Measurements from ENCODE around the gene SLC39A3. TPM values are rescaled to one million over a fixed set of nuclear protein-coding genes. Genes with fewer than 3 reads are reported as not detected.

SLC39A3 gene
- total and polyA plus RNA-seq, 2 experiments from 2014 or later, result 33.5 to 47.4 TPM

DNA sequence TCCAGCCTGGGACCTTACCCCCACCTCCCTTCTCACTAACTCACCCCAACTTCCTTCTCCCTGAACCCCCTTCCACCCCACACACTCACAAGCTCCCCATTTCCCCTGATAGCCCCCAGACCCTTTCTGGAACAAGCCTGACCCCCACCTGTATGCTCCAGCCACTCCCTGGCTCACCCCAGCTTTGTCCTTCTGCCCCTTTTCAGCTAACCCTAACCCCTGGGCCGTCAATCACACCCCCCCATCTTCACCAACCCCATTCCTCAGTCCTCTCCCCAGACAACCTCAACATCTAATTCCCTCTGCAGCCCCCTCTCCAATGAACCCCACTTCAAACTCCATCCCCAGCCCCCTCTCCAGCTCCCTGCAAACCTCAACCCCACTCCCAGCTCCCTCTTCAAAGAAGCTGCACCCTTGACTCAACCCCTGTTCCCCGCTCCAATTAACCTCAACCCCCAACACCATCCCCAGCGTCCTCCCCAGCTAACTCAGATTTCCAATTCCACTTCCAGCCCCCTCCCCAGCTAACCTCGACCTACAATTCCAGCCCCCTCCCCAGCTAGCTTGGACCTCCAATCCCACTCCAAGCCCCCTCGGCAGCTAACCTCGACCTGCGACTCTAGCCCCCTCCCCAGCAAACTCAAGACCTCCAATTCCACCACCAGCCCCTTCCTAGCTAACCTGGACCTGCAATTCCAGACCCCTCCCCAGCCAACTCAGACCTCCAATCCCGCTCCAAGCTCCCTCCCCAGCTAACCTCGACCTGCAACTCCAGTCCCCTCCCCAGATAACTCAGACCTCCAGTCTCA, 38.3 kb downstream of the SLC39A3 start (continued):
- TF ChIP-seq ZNF462 (CRISPR knock-in tag; IDR thresholded peaks at IDR 0.05) (no peak), NANOG (IDR thresholded peaks at IDR 0.05; ENCODE audit: borderline replicate concordance) (no peak), CREB1 (CRISPR knock-in tag; IDR thresholded peaks at IDR 0.05; ENCODE audit: low read depth) (no peak), ETS1 (IDR thresholded peaks at IDR 0.05) (no peak), POLR2AphosphoS5 (IDR thresholded peaks at IDR 0.05; ENCODE audit: low read depth) (no peak), EZH2 (IDR thresholded peaks at IDR 0.05; ENCODE audit: low read depth, unreplicated experiment) (no peak), ZNF331 (CRISPR knock-in tag; IDR thresholded peaks at IDR 0.05; ENCODE audit: low read depth) (no peak)
- TF ChIP-seq, protein P1, sequence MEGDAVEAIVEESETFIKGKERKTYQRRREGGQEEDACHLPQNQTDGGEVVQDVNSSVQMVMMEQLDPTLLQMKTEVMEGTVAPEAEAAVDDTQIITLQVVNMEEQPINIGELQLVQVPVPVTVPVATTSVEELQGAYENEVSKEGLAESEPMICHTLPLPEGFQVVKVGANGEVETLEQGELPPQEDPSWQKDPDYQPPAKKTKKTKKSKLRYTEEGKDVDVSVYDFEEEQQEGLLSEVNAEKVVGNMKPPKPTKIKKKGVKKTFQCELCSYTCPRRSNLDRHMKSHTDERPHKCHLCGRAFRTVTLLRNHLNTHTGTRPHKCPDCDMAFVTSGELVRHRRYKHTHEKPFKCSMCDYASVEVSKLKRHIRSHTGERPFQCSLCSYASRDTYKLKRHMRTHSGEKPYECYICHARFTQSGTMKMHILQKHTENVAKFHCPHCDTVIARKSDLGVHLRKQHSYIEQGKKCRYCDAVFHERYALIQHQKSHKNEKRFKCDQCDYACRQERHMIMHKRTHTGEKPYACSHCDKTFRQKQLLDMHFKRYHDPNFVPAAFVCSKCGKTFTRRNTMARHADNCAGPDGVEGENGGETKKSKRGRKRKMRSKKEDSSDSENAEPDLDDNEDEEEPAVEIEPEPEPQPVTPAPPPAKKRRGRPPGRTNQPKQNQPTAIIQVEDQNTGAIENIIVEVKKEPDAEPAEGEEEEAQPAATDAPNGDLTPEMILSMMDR (conservative IDR thresholded peaks at IDR 0.05; ENCODE audit: low read depth in 2 of 2), result no peak

All from GM23338 (cell line).